Astrocyte (in vitro differentiated cells and primary cell): Measurements from ENCODE around the gene LGALS3BP. TPM values are rescaled to one million over a fixed set of nuclear protein-coding genes. Genes with fewer than 3 reads are reported as not detected.

Source experiments
- DNase-seq: peaks from one replicate; pipeline ENCODE4 v3.0.0-alpha.2; 2010; ENCODE audit warnings: low read depth
- FAIRE-seq: peaks from 2 replicates; lab custom pipeline; 2011; peaks lifted over from hg19 to GRCh38; lab: Jason Lieb, UNC
- H2AFZ ChIP-seq: 2 replicates; pipeline ENCODE4 v1.6.0; 2012; ENCODE audit warnings: low read depth, low read length, inconsistent platforms
- H3K27ac ChIP-seq: 2 replicates; pipeline ENCODE4 v1.5.1; 2011; ENCODE audit warnings: low read depth, low read length, inconsistent platforms
- H3K27me3 ChIP-seq: 2 replicates; pipeline ENCODE4 v1.6.0; 2011; ENCODE audit warnings: low read length, inconsistent platforms; ENCODE audit not compliant: insufficient read depth
- H3K36me3 ChIP-seq: 2 replicates; pipeline ENCODE4 v1.5.1; 2011; ENCODE audit warnings: low read length, inconsistent platforms; ENCODE audit not compliant: insufficient read depth
- H3K4me1 ChIP-seq: 2 replicates; pipeline ENCODE4 v1.5.1; 2011; ENCODE audit warnings: low read length, inconsistent platforms; ENCODE audit not compliant: insufficient read depth
- H3K4me2 ChIP-seq: 2 replicates; pipeline ENCODE4 v1.6.0; 2012; ENCODE audit warnings: low read length, inconsistent platforms
- H3K4me3 ChIP-seq: 2 replicates; pipeline ENCODE4 v1.5.1; 2011; ENCODE audit warnings: low read depth, mild to moderate bottlenecking, low read length, inconsistent platforms; ENCODE audit not compliant: insufficient read depth
- H3K79me2 ChIP-seq: 2 replicates; pipeline ENCODE4 v1.6.0; 2012; ENCODE audit warnings: mild to moderate bottlenecking, low read length, inconsistent platforms; ENCODE audit not compliant: insufficient read depth
- H3K9ac ChIP-seq: 2 replicates; pipeline ENCODE4 v1.6.0; 2012; ENCODE audit warnings: mild to moderate bottlenecking, low read length, inconsistent platforms
- H3K9me3 ChIP-seq: 2 replicates; pipeline ENCODE4 v1.5.1; 2012; ENCODE audit warnings: low read depth, mild to moderate bottlenecking, low read length, inconsistent platforms; ENCODE audit not compliant: insufficient read depth
- H4K20me1 ChIP-seq: 2 replicates; pipeline ENCODE4 v1.6.0; 2012; ENCODE audit warnings: low read length, inconsistent platforms; ENCODE audit not compliant: insufficient read depth
- H3K27ac Mint-ChIP-seq: one replicate; pipeline ENCODE4 v1.8.0; 2021; ENCODE audit warnings: mild to moderate bottlenecking, mixed read lengths; ENCODE audit not compliant: unreplicated experiment
- H3K27me3 Mint-ChIP-seq: one replicate; pipeline ENCODE4 v1.8.0; 2021; ENCODE audit warnings: low read depth, mixed read lengths; ENCODE audit not compliant: unreplicated experiment
- H3K36me3 Mint-ChIP-seq: one replicate; pipeline ENCODE4 v1.8.0; 2021; ENCODE audit warnings: low read depth, mixed read lengths; ENCODE audit not compliant: unreplicated experiment
- H3K4me1 Mint-ChIP-seq: one replicate; pipeline ENCODE4 v1.8.0; 2021; ENCODE audit warnings: low read depth, mixed read lengths; ENCODE audit not compliant: unreplicated experiment
- H3K4me3 Mint-ChIP-seq: one replicate; pipeline ENCODE4 v1.8.0; 2021; ENCODE audit warnings: mild to moderate bottlenecking, moderate library complexity, mixed read lengths; ENCODE audit not compliant: unreplicated experiment
- H3K9me3 Mint-ChIP-seq: one replicate; pipeline ENCODE4 v1.8.0; 2021; ENCODE audit warnings: mild to moderate bottlenecking, mixed read lengths; ENCODE audit not compliant: unreplicated experiment
- EZH2 ChIP-seq: IDR thresholded peaks from 2 replicates; pipeline ENCODE4 v1.6.1; 2012; ENCODE audit warnings: mild to moderate bottlenecking, low read length, inconsistent platforms; ENCODE audit not compliant: insufficient read depth
- total RNA-seq: library from RNA; stranded (reverse); gene quantifications from 2 replicates; pipeline ENCODE4 v1.2.1, GENCODE V29; 2021
- TF ChIP-seq, protein P1 (sequence below): IDR thresholded peaks from 2 replicates; pipeline ENCODE4 v1.5.1; 2011; ENCODE audit warnings: low read depth, mild to moderate bottlenecking, inconsistent platforms, low read length, moderate library complexity; ENCODE audit not compliant: insufficient read depth

The LGALS3BP gene
- total RNA-seq, 1 donor from 2014 or later = 495 TPM

DNA sequence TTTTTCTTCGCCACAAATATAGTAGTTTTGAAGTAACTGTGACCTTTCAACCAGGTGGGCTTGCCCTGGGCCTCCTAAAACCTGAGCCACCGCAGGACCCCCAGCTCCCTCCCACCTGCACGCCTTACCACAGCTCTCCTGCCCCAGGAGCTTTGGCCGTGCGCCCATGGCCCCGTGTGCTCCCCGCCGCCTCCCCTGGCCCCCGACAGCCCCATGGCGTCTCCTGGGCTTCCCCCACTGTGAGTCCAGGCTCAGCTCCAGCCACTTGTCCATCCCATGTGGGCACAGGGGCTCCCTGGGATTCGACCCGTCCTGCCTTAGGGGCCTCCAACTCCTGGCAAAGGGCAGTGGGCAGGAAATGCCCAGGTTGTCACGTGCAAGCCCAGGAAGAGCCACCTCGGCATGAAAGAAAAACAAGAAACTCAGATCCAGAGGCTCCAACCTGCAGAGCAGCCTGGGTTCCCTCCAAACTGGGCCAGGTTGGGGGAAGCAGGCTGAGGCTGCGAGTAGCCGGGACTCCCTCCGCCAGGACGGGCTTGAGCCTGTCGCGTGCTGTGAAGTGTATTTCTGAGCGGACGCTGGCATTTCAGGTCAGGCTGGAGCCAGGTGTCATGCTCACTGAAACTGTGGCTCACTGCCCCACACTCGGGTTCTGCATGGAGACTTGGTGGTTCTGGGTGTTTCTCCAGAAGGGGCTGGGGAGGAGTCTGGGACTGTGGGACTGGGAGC is 5.8 kb downstream of the LGALS3BP start:
- TF ChIP-seq, protein P1, sequence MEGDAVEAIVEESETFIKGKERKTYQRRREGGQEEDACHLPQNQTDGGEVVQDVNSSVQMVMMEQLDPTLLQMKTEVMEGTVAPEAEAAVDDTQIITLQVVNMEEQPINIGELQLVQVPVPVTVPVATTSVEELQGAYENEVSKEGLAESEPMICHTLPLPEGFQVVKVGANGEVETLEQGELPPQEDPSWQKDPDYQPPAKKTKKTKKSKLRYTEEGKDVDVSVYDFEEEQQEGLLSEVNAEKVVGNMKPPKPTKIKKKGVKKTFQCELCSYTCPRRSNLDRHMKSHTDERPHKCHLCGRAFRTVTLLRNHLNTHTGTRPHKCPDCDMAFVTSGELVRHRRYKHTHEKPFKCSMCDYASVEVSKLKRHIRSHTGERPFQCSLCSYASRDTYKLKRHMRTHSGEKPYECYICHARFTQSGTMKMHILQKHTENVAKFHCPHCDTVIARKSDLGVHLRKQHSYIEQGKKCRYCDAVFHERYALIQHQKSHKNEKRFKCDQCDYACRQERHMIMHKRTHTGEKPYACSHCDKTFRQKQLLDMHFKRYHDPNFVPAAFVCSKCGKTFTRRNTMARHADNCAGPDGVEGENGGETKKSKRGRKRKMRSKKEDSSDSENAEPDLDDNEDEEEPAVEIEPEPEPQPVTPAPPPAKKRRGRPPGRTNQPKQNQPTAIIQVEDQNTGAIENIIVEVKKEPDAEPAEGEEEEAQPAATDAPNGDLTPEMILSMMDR = no peak
- no peak for TF ChIP-seq EZH2
- FAIRE-seq = no peak
- peaks cover 16% of the 10 kb centered on the region for H3K4me1 ChIP-seq
- H3K4me1 Mint-ChIP-seq = peaks cover 5% of the 10 kb centered on the region
- H3K9me3 ChIP-seq = no peaks in the 10 kb centered on the region
- no peak overlapping the region for H3K4me2 ChIP-seq
- no peaks in the 10 kb centered on the region for H3K27me3 ChIP-seq
- H3K4me3 Mint-ChIP-seq = no peak overlapping the region
- no peaks in the 10 kb centered on the region for H3K36me3 ChIP-seq
- no peak overlapping the region for H3K27ac ChIP-seq
- DNase-seq = no peak
- H4K20me1 ChIP-seq = peaks cover 19% of the 10 kb centered on the region
- H3K79me2 ChIP-seq = peaks cover 19% of the 10 kb centered on the region
- H3K9me3 Mint-ChIP-seq = no peaks in the 10 kb centered on the region
- H3K36me3 Mint-ChIP-seq = peaks cover 11% of the 10 kb centered on the region
- peaks cover 2% of the 10 kb centered on the region for H3K27me3 Mint-ChIP-seq
- H3K9ac ChIP-seq = no peak overlapping the region
- H3K27ac Mint-ChIP-seq = no peak overlapping the region
- H3K4me3 ChIP-seq = no peak overlapping the region
- no peak overlapping the region for H2AFZ ChIP-seq

DNA sequence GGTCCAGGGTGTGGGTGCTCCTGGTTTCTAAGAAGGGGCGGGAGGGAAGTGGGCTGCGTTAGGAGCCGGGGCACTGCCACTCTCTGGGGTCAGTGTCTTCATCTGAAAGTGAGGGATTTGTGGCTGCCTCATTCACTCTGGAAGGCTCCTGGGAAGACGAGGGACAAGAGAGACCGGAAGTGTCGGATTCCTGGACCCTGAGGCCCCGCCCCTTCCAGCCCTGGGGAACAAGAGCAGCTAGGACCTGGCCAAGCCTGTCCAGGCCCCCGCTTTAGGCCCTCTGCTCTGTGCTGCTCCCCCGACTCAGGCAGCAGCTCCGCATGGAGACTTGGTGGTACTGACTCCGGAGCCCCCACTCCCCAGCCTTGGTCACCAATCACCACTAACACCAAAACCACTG is 6.5 kb downstream of the LGALS3BP start:
- Mint-ChIP-seq H3K36me3 (peaks cover 13% of the 10 kb centered on the region), H3K27me3 (peaks cover 3% of the 10 kb centered on the region), H3K9me3 (no peaks in the 10 kb centered on the region), H3K4me1 (peaks cover 5% of the 10 kb centered on the region), H3K4me3 (no peak overlapping the region), H3K27ac (no peak overlapping the region)
- no peak for FAIRE-seq
- Histone ChIP-seq H3K9ac (no peak overlapping the region), H3K9me3 (no peaks in the 10 kb centered on the region), H3K4me1 (peaks cover 16% of the 10 kb centered on the region), H2AFZ (no peak overlapping the region), H3K4me2 (no peak overlapping the region), H3K79me2 (peaks cover 14% of the 10 kb centered on the region), H3K27me3 (no peaks in the 10 kb centered on the region), H3K4me3 (no peak overlapping the region), H4K20me1 (peaks cover 20% of the 10 kb centered on the region), H3K27ac (no peak overlapping the region), H3K36me3 (no peaks in the 10 kb centered on the region)
- TF ChIP-seq, protein P1 = no peak
- no peak for TF ChIP-seq EZH2
- DNase-seq = no peak

DNA sequence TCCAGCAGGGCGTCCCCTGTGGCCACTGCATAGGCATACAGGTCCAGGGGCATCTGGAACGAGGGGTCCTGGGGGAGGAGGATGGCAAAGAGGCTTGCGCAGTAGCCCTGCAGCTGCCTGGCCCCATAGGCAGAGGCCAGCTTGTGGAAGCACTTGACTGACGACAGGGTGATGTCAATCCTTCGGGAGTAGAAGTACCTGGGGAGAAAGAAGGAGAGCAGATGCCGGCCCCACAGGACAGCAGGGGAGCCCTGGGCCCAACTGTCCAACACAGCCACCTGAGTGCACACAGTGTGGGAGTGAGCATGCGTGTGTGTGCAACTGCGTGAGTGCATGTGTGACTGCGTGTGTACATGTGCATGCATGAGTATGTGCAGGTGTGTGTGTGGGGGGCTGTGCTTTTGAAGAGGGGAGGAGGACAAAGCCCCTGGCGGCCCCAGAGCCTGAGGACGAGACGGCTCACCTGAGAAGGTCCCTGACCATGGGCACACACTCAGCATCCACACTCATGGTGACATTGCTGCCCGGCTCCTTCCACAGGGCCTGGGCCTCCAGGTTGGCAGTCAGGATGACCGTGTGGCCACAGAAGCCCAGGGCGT is 7.1 kb downstream of the LGALS3BP start:
- Mint-ChIP-seq H3K27me3 (peaks cover 3% of the 10 kb centered on the region), H3K36me3 (peaks cover 16% of the 10 kb centered on the region), H3K4me3 (no peak overlapping the region), H3K9me3 (no peaks in the 10 kb centered on the region), H3K4me1 (peaks cover 5% of the 10 kb centered on the region), H3K27ac (no peak overlapping the region)
- H3K27me3 ChIP-seq = no peaks in the 10 kb centered on the region
- DNase-seq (no peak), FAIRE-seq (no peak)
- H3K4me2 ChIP-seq = no peak overlapping the region
- H3K4me3 ChIP-seq = no peak overlapping the region
- no peak overlapping the region for H3K27ac ChIP-seq
- peaks cover 14% of the 10 kb centered on the region for H3K4me1 ChIP-seq
- TF ChIP-seq EZH2 = no peak
- TF ChIP-seq, protein P1 = no peak
- H2AFZ ChIP-seq = no peak overlapping the region
- H3K79me2 ChIP-seq = peaks cover 8% of the 10 kb centered on the region
- H3K9me3 ChIP-seq = no peaks in the 10 kb centered on the region
- no peak overlapping the region for H3K9ac ChIP-seq
- H3K36me3 ChIP-seq = no peaks in the 10 kb centered on the region
- H4K20me1 ChIP-seq = peaks cover 20% of the 10 kb centered on the region
